ENCODE measurements around the gene NLRP14.

NLRP14 gene

GRCh38 chr11:7020183-7020917, at the start of gene NLRP14, which contains the start of gene ZNF214:
Gene NLRP14, plus strand, starts transcription at chr11:7020479. Its CDS starts 18,108 bp downstream, at chr11:7038587.
Gene ZNF214, minus strand, starts transcription at chr11:7020346. Its CDS starts 17,511 bp downstream, at chr11:7002835.
- DNase-seq, result peak; percentile 89 to 92

- DNase-seq, result no peak
Observed at GRCh38 chr11:6979365-6979764, 40.9 kb upstream of the NLRP14 start.

GRCh38 chr11:6986487-6986886, 33.8 kb upstream of the NLRP14 start:
- DNase-seq, result no peak

GRCh38 chr11:6988506-6988905, 31.8 kb upstream of the NLRP14 start:
- no peak for DNase-seq

- DNase-seq, result no peak
Observed at GRCh38 chr11:6991227-6991626, 29.1 kb upstream of the NLRP14 start.

GRCh38 chr11:6992026-6992425, 28.3 kb upstream of the NLRP14 start:
- DNase-seq, result no peak

- no peak for DNase-seq
Observed at GRCh38 chr11:6992457-6993417, 27.5 kb upstream of the NLRP14 start.

- DNase-seq, result no peak
Observed at GRCh38 chr11:6995703-6996102, 24.6 kb upstream of the NLRP14 start.

- no peak for DNase-seq
Observed at GRCh38 chr11:7004482-7004881, 15.8 kb upstream of the NLRP14 start.

- DNase-seq, result no peak
Observed at GRCh38 chr11:7014118-7014517, 6.2 kb upstream of the NLRP14 start.

- no peak for DNase-seq
Observed at GRCh38 chr11:7016011-7016410, 4.3 kb upstream of the NLRP14 start.

- no peak for DNase-seq
Observed at GRCh38 chr11:7019500-7020182, 638 bp upstream of the NLRP14 start.

GRCh38 chr11:7021318-7021717, 1.0 kb downstream of the NLRP14 start:
- DNase-seq, result no peak

- no peak for DNase-seq
Observed at GRCh38 chr11:7028141-7028540, 7.9 kb downstream of the NLRP14 start.

- no peak for DNase-seq
Observed at GRCh38 chr11:7030836-7031235, 10.6 kb downstream of the NLRP14 start.

- no peak for DNase-seq
Observed at GRCh38 chr11:7031471-7031871, 11.2 kb downstream of the NLRP14 start.

- DNase-seq, result no peak
Observed at GRCh38 chr11:7032692-7033091, 12.4 kb downstream of the NLRP14 start.

- no peak for DNase-seq
Observed at GRCh38 chr11:7034019-7034418, 13.7 kb downstream of the NLRP14 start.

GRCh38 chr11:7046474-7047175, 26.3 kb downstream of the NLRP14 start:
- no peak for DNase-seq

- no peak for DNase-seq
Observed at GRCh38 chr11:7050191-7050590, 29.9 kb downstream of the NLRP14 start.

GRCh38 chr11:7056828-7057513, 36.7 kb downstream of the NLRP14 start:
- DNase-seq, result no peak

- no peak for DNase-seq
Observed at GRCh38 chr11:7057641-7058040, 37.4 kb downstream of the NLRP14 start.
